HG03108 (cell line): ENCODE data around the gene CFAP69.
"Not testable (repeated sequence)": the region's sequence is repeated elsewhere in the genome, so short reads cannot be mapped to it uniquely, and the experiment has no call there.

Experiments
- ATAC-seq: cut with Tn5 transposase; IDR thresholded peaks from one replicate; pipeline ENCODE4 v1.9.1; 2021; ENCODE audit warnings: moderate library complexity; ENCODE audit not compliant: unreplicated experiment

Gene CFAP69

GRCh38 chr7:90334926-90335325, 90.0 kb downstream of the CFAP69 start:
- not testable (repeated sequence) for ATAC-seq

GRCh38 chr7:90337106-90337505, 92.1 kb downstream of the CFAP69 start:
- no peak for ATAC-seq

- ATAC-seq = no peak
These were observed 100.0 kb downstream of the CFAP69 start for GRCh38 chr7:90345016-90345415.

GRCh38 chr7:90345595-90346335, 100.8 kb downstream of the CFAP69 start:
- ATAC-seq = peak; percentile 7

GRCh38 chr7:90346336-90347125, 101.6 kb downstream of the CFAP69 start, which contains the start of gene GTPBP10:
TSS of gene GTPBP10 (plus strand) at chr7:90346716. CDS start at chr7:90346742, 26 bp downstream.
- peak; percentile 97 for ATAC-seq

GRCh38 chr7:90347759-90348158, 102.8 kb downstream of the CFAP69 start:
- ATAC-seq = no peak

GRCh38 chr7:90349305-90349704, 104.3 kb downstream of the CFAP69 start:
- ATAC-seq = no peak

GRCh38 chr7:90350032-90350431, 105.1 kb downstream of the CFAP69 start:
- not testable (repeated sequence) for ATAC-seq

- no peak for ATAC-seq
These were observed 107.0 kb downstream of the CFAP69 start for GRCh38 chr7:90351987-90352386.
